GM11168 (cell line): ENCODE measurements around the gene DLGAP1.

Experiments used
- in situ Hi-C: fragments of 300-500 bp; cut with MboI; formaldehyde crosslinking; loops from one replicate; pipeline ENCODE4 v1.12.0; 2022; ENCODE audit warnings: low sequenced_read_pairs; ENCODE audit not compliant: unreplicated experiment

Gene DLGAP1

GRCh38 chr18:3879114-3879835 is 575.8 kb downstream of the DLGAP1 start:
- in situ Hi-C loops: no loop called here

- in situ Hi-C loops: no loop called here
Observed at GRCh38 chr18:3878401-3878800, 576.7 kb downstream of the DLGAP1 start.

- in situ Hi-C loops: no loop called here
Observed at GRCh38 chr18:3877678-3878077, 577.4 kb downstream of the DLGAP1 start.

- in situ Hi-C loops: no loop called here
Observed at GRCh38 chr18:3875961-3876360, 579.1 kb downstream of the DLGAP1 start.

- in situ Hi-C loops: no loop called here
Observed at GRCh38 chr18:3875376-3875775, 579.7 kb downstream of the DLGAP1 start.

GRCh38 chr18:3874581-3874980 is 580.5 kb downstream of the DLGAP1 start:
- in situ Hi-C loops: no loop called here

GRCh38 chr18:3874125-3874524 is 581.0 kb downstream of the DLGAP1 start:
- in situ Hi-C loops: no loop called here

GRCh38 chr18:3873698-3874097 is 581.4 kb downstream of the DLGAP1 start:
- in situ Hi-C loops: no loop called here

GRCh38 chr18:3873211-3873610 is 581.9 kb downstream of the DLGAP1 start:
- in situ Hi-C loops: no loop called here

- in situ Hi-C loops: no loop called here
Observed at GRCh38 chr18:3872641-3873040, 582.5 kb downstream of the DLGAP1 start.

- in situ Hi-C loops: no loop called here
Observed at GRCh38 chr18:3871687-3872086, 583.4 kb downstream of the DLGAP1 start.

GRCh38 chr18:3870914-3871313 is 584.2 kb downstream of the DLGAP1 start:
- in situ Hi-C loops: no loop called here

- in situ Hi-C loops: no loop called here
Observed at GRCh38 chr18:3869848-3870247, 585.3 kb downstream of the DLGAP1 start.

- in situ Hi-C loops: no loop called here
Observed at GRCh38 chr18:3867864-3868311, 587.2 kb downstream of the DLGAP1 start.

GRCh38 chr18:3867236-3867635 is 587.9 kb downstream of the DLGAP1 start:
- in situ Hi-C loops: no loop called here

GRCh38 chr18:3864669-3865298 is 590.3 kb downstream of the DLGAP1 start:
- in situ Hi-C loops: no loop called here

GRCh38 chr18:3863593-3863992 is 591.5 kb downstream of the DLGAP1 start:
- in situ Hi-C loops: no loop called here

- in situ Hi-C loops: no loop called here
Observed at GRCh38 chr18:3863006-3863405, 592.1 kb downstream of the DLGAP1 start.

- in situ Hi-C loops: no loop called here
Observed at GRCh38 chr18:3861495-3861894, 593.6 kb downstream of the DLGAP1 start.

- in situ Hi-C loops: no loop called here
Observed at GRCh38 chr18:3857544-3857943, 597.6 kb downstream of the DLGAP1 start.

- in situ Hi-C loops: no loop called here
Observed at GRCh38 chr18:3855966-3856365, 599.1 kb downstream of the DLGAP1 start.

- in situ Hi-C loops: no loop called here
Observed at GRCh38 chr18:3852321-3852720, 602.8 kb downstream of the DLGAP1 start.
